Breast epithelium (tissue), 3 donors: ENCODE measurements around the gene FUBP3.

Experiments used
- CTCF ChIP-seq, 3 donors: fragments of 450-650 bp; IDR thresholded peaks; one replicate each; pipeline ENCODE4 v1.5.1; 2016 to 2017; ENCODE audit warnings: antibody characterized with exemption in 3 of 3, mild to moderate bottlenecking in 3 of 3, moderate library complexity in 3 of 3
- POLR2A ChIP-seq: fragments of 450-650 bp; IDR thresholded peaks from one replicate; pipeline ENCODE4 v1.6.1; 2016; ENCODE audit warnings: antibody characterized with exemption, mild to moderate bottlenecking, moderate library complexity
- POLR2AphosphoS5 ChIP-seq, 3 donors: sonication (generic); formaldehyde crosslinking; IDR thresholded peaks; one replicate each; pipeline ENCODE4 v1.6.1; 2017; ENCODE audit warnings: antibody characterized with exemption in 3 of 3

GRCh38 chr9:130636648-130637020 lies 57.3 kb downstream of the FUBP3 start:
- no peak for TF ChIP-seq CTCF (IDR thresholded peaks at IDR 0.05)
- no peak for TF ChIP-seq POLR2A
- no peak for TF ChIP-seq POLR2AphosphoS5 (IDR thresholded peaks at IDR 0.05)
